GM10266 (cell line): ENCODE data around the gene PRKG1.

Source experiments
- DNase-seq: peaks from one replicate; pipeline ENCODE4 v3.0.0; 2012; ENCODE audit errors: extremely low spot score
- CTCF ChIP-seq: IDR thresholded peaks from 2 replicates; pipeline ENCODE4 v1.5.1; 2012; ENCODE audit warnings: mild to moderate bottlenecking, low read depth; ENCODE audit not compliant: control insufficient read depth, insufficient read depth; ENCODE audit errors: missing control alignments

PRKG1 gene

GRCh38 chr10:51074238-51075028 is at the start of gene PRKG1:
Gene PRKG1, plus strand, starts transcription at chr10:51074487.
- DNase-seq = no peak
- no peak for TF ChIP-seq CTCF

GRCh38 chr10:51028420-51028819 is 45.9 kb upstream of the PRKG1 start:
- no peak for TF ChIP-seq CTCF

GRCh38 chr10:51029172-51029641 is 45.1 kb upstream of the PRKG1 start:
- TF ChIP-seq CTCF = no peak
- no peak for DNase-seq

More at GRCh38 chr10:51028420-51028819, 45.9 kb upstream of the PRKG1 start:
- no peak for DNase-seq

- DNase-seq = no peak
- TF ChIP-seq CTCF = no peak
Measured at GRCh38 chr10:51030480-51030879, 43.8 kb upstream of the PRKG1 start.

GRCh38 chr10:51031950-51032349 is 42.3 kb upstream of the PRKG1 start:
- TF ChIP-seq CTCF = no peak
- no peak for DNase-seq

GRCh38 chr10:51034769-51035168 is 39.5 kb upstream of the PRKG1 start:
- no peak for TF ChIP-seq CTCF
- no peak for DNase-seq

GRCh38 chr10:51035344-51035743 is 38.9 kb upstream of the PRKG1 start:
- DNase-seq = no peak
- TF ChIP-seq CTCF = no peak
